GM19397 (cell line): ENCODE data around the gene KIAA1217.

Source experiments
- ATAC-seq: cut with Tn5 transposase; IDR thresholded peaks from one replicate; pipeline ENCODE4 v1.9.1; 2021; ENCODE audit warnings: mild to moderate bottlenecking, moderate library complexity; ENCODE audit not compliant: unreplicated experiment

Gene KIAA1217

GRCh38 chr10:24240041-24240751 is 31.3 kb downstream of the KIAA1217 start:
- ATAC-seq, result no peak

DNA sequence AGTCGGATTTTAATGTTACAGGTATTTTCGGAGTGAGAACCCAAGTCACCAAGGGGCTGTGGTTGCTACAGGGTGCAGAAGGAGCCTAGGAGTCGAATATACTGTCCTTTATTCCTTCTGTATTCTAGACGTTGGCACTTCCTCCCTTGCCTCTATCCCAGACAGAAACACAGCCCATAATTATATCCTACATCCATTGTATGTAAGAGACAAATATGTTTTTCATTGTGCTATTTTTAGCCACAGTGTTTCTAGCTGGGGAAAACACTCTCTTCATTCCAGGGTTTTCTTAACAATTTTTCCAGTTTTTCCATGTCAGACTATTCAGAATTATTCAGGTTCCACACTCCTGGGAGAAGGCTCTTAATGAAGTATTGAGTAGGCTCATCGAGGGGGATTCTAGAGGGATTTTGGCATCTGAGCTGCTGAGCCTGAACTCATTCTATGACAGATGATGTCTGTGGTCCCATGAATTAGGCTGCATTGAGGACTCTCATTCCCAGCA is 32.6 kb downstream of the KIAA1217 start:
- no peak for ATAC-seq

GRCh38 chr10:24242562-24242961 is 33.6 kb downstream of the KIAA1217 start:
- no peak for ATAC-seq

- ATAC-seq, result no peak
These were observed 37.4 kb downstream of the KIAA1217 start for GRCh38 chr10:24246365-24246764.

DNA sequence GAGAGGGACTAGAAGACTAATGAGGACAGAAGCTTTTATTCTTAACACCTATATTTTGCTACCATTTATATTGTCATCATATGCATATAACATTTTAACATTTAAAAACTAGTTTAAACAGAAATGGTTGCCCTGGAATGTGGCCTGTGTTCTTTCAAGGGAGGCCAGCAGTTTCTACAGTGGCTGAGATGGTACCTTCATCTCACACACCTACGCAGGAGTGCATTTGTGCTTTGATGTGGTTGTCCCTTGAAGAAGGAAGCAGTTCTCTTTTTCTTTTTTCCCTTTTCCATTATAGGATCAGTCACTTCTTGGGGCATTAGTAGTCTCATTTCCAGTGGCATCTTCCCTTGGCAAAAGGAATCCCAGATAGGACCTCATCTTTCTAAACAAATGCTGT is 38.9 kb downstream of the KIAA1217 start:
- no peak for ATAC-seq

DNA sequence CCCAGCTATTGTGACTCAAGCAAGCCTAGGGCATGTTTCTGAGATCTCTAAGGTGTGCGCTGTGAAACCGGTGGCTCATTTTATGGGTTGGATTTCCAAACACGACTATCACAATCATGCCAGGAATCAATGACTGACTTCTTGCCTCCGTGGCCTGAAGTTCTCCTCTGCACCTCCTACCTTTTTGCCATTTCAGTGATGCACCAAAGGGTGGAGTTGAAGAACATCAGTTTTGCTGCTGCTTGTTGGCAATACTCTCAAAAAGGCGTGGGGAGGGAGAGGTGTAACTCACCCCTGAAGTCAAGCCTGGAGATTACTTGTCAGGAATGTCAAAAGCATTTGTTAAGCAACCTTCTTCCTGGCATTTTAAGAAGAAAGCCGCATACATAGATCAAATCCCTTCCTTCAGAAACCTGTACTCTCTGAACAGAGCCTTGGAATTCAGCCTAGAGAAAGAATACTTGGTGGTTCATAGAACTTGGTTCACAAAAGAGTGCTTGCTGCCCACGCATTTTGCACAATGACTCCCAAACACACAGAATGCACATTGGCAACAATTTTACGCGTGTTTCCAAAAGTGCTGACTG is 41.0 kb downstream of the KIAA1217 start:
- no peak for ATAC-seq

DNA sequence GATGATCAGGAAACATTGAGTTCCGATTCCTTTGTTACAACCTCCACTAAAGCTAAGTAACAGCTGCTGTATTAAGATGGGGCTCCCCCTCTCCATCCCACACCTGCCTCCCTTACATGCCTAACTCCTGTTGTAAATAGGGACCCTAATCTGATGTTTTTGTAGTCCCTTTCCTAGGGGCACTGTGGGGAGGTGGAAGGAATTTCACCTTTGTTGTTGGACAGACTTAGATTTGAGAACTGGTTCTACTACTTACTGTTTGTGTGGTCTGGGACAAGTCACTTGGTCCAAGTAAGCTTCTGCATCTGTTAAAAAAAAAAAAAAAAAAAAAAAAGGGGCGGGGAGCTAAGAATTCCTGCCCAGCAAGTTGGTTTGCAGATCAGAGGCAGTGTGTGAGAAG is 42.6 kb downstream of the KIAA1217 start:
- ATAC-seq, result no peak

- ATAC-seq, result no peak
These were observed 45.2 kb downstream of the KIAA1217 start for GRCh38 chr10:24254180-24254579.

DNA sequence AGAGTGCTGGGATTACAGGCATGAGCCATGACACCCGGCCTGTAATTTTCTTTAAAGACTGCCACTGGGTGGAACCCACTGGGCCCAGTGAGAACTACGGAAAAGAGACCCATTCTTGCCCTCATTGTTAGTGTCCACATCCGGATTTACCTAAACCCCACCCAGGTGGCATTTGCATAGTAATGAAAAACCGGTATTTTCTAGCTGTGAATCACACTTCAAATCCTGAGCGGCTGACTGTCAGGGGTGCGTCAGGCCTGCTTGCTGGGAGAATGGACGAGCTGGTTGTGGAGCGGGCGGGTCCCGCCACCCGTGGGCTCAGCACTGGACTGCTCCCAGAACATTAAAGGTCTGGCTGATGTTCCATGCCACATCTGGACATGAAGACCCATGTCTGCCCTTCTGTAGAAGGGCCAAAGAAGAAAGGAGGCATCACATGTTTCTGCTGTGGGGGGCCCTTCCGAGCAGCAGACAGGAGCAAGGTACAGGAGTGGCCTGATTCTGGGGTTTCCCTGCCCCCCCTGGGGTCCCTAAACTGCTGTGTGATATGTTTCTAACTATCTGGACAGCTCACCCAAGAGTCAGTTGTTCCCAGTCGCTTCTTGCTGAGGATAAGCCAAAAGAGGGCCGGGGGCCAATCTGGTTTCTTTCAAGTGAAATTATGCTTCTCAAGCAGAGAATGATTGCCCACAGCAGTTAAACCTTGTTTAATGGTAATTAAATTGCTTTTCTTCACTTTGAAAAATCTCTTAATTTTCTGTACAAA is 46.4 kb downstream of the KIAA1217 start:
- no peak for ATAC-seq

GRCh38 chr10:24255881-24256311 is 47.0 kb downstream of the KIAA1217 start:
- ATAC-seq, result no peak

DNA sequence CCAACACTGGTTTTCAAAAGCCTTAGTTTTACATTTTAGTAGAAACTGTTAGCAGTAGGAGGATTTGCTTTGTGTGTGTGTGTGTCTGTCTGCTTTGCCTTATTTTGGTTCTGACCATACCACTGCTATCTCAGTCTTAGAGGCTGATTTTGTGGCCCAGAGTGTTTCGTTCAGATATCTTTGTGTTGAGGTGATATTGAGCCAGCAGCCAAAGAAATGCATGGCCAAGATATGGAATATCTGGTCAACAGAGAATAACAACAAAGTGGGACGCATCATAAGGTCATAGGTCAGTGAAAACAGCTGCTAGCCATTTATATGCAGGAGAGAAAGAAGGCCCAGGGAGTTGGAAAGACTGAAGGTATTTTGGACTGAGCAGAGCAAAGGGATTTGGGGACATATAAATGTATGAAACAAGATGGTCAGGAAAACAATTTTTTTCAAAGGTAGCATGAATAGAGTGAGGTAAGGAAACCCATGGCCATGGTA is 47.7 kb downstream of the KIAA1217 start:
- no peak for ATAC-seq

- ATAC-seq, result no peak
These were observed 48.6 kb downstream of the KIAA1217 start for GRCh38 chr10:24257588-24257987.

DNA sequence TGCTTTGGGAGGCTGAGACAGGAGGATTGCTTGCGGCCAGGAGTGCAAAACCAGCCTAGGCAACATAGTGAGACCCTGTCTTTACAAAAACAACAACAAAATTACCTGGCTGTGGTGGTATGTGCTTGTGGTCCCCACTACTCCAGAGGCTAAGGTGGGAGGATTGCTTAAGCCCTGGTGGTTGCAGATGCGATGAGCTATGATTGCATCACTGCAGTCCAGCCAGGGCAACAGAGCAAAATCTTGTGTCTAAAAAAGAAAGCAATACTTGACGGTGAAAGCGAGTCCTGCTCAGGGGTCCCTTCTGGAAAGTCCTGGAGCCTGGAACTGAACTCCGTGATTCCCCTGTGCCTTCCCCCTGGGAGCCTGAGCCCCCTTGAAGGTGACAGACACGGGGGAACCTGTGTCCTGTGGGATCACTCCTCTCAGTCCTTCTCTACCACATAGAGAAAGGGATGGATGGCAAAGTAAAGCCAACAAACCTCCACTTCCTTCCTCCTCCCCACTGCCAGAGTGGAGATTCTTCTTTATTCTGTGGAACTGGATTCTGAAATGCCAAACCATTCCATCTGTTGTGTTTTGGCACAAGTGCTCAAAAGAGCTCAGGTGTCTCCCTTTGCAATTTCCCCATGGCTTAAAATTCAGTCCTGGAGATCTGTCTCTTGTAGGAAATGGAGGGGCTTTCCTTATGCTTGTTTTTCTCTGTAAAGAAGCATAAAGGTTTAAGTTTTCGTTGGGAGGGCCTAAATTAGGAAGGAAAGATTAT is 50.6 kb downstream of the KIAA1217 start:
- ATAC-seq, result no peak

DNA sequence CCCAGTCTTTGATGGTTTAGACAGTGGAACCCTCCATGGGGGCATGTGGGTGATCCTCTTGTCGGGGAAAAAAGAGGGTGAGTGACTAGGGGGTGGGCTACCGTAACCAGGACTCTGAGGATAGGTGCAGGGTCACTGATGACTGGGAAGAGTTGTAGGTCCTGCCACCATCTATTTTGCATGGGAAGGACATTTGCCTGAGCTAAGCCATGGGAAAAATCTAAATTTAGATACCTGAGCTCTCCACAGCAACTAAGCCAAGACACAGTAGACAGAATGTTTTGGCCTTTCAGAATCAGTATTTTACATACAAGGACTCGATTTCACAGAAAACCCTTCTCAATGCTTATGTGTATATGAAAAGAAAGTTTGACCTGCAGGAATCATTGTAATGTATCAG is 52.7 kb downstream of the KIAA1217 start:
- no peak for ATAC-seq

DNA sequence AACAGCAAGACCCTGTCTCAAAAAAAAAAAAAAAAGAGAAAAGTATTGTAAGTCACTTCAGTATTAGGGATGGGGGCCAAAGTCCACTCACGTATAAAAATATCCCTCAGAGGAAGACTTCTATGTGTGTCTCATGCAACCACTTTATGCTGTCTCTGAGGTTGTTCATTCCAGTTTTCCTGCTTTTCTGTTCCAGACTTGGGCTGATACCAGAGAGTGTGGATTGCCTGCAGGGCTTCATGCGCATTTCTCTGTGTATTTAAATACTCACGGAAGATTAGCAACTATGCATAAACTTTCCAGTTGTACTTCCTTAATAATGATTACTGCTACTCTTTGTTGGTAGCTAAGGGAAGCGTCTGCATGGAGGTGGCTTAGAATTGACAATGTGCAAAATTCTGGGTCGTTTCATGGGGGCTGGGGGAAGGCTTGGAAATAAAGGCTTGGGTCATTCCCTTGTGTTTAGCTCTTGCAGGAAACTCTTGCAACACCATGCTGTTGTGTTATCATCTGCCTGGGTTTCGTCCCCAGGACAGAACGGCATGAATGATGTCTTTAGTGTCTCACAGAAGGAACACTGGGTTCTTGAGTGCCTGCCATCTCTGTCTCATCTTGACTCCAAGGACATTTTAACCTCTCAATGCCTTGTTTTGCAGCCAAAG is 54.1 kb downstream of the KIAA1217 start:
- no peak for ATAC-seq

GRCh38 chr10:24269476-24269875 is 60.5 kb downstream of the KIAA1217 start:
- ATAC-seq, result no peak

GRCh38 chr10:24272374-24272773 is 63.4 kb downstream of the KIAA1217 start:
- no peak for ATAC-seq

DNA sequence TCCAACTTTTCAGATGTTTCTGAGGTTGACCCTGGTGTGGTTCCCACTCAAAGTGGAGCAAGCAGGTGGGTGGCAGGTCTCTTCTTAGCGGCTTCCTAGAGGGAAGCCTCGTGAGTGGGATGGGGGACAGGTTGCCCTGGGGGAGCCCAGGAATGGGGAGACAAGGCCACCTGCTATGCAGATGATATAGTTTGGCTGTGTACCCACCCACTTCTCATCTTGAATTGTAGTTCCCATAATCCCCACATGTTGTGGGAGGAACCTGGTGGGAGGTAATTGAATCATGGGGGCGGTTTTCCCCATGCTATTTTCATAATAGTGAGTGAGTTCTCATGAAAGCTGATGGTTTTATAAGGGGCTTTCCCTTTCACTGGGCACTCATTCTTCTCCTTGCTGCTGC is 68.3 kb downstream of the KIAA1217 start:
- ATAC-seq, result no peak

DNA sequence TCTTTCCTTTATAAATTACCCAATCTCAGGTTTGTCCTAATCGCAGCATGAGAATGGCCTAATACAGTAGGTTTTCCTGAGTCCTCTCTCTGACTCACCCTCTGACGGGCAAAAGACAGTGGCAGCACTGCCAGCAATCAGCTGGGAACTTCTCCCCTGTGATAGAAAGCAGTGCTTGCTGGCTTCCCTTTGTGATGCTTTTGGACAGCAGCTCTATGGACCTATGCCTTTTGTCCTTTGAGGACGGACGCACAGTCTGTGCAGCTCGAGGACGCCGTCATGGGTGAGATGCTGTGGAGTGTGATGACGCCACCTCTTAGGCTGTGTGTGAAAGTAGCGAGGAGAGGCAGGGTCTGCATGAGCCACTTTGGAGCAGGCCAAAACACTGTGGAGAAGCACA is 68.8 kb downstream of the KIAA1217 start:
- no peak for ATAC-seq

- ATAC-seq, result no peak
These were observed 69.4 kb downstream of the KIAA1217 start for GRCh38 chr10:24278176-24278889.
